ENCODE measurements around the gene ATL2.

Gene ATL2

GRCh38 chr2:38269421-38269820 is 107.7 kb downstream of the ATL2 start:
- no peak for DNase-seq
- TF ChIP-seq EZH2 (IDR thresholded peaks at IDR 0.05; ENCODE audit: borderline replicate concordance, low read depth, low read length, severe bottlenecking) (no peak), CTCF (IDR thresholded peaks at IDR 0.05; ENCODE audit: borderline replicate concordance, extremely low read depth, low read length, poor library complexity, severe bottlenecking) (no peak)
- H3K9ac ChIP-seq (ENCODE audit: low read depth, low read length): no peak overlapping the region

GRCh38 chr2:38268691-38269327 is 108.3 kb downstream of the ATL2 start:
- no peak for ATAC-seq (ENCODE audit: insufficient read depth, low read depth)

More at GRCh38 chr2:38269421-38269820, 107.7 kb downstream of the ATL2 start:
- ATAC-seq (ENCODE audit: insufficient read depth, low read depth): no peak
- Histone ChIP-seq H3K4me2 (ENCODE audit: insufficient read depth, low read length) (no peak overlapping the region), H3K27ac (ENCODE audit: low read length) (no peak overlapping the region), H2AFZ (ENCODE audit: low read depth, low read length) (no peak overlapping the region), H3K79me2 (ENCODE audit: insufficient read depth, low read length) (no peaks in the 10 kb centered on the region), H3K27me3 (ENCODE audit: insufficient read depth, low read length, poor library complexity) (no peaks in the 10 kb centered on the region), H3K9me3 (ENCODE audit: insufficient read depth, low read length, severe bottlenecking) (no peaks in the 10 kb centered on the region), H3K36me3 (ENCODE audit: insufficient read depth, low read length) (no peaks in the 10 kb centered on the region), H4K20me1 (ENCODE audit: insufficient read depth, low read length) (no peaks in the 10 kb centered on the region), H3K4me3 (ENCODE audit: low read depth in 1 of 2, low read length in 2 of 2) (no peak overlapping the region), H3K4me1 (ENCODE audit: insufficient read depth, low read length) (no peaks in the 10 kb centered on the region)

GRCh38 chr2:38268001-38268400 is 109.1 kb downstream of the ATL2 start:
- Histone ChIP-seq H3K27me3 (ENCODE audit: insufficient read depth, low read length, poor library complexity) (no peaks in the 10 kb centered on the region), H4K20me1 (ENCODE audit: insufficient read depth, low read length) (no peaks in the 10 kb centered on the region), H3K4me1 (ENCODE audit: insufficient read depth, low read length) (no peaks in the 10 kb centered on the region), H3K4me2 (ENCODE audit: insufficient read depth, low read length) (no peak overlapping the region), H3K9me3 (ENCODE audit: insufficient read depth, low read length, severe bottlenecking) (no peaks in the 10 kb centered on the region), H3K9ac (ENCODE audit: low read depth, low read length) (no peak overlapping the region), H3K27ac (ENCODE audit: low read length) (no peak overlapping the region), H3K79me2 (ENCODE audit: insufficient read depth, low read length) (no peaks in the 10 kb centered on the region), H3K36me3 (ENCODE audit: insufficient read depth, low read length) (no peaks in the 10 kb centered on the region), H2AFZ (ENCODE audit: low read depth, low read length) (no peak overlapping the region), H3K4me3 (ENCODE audit: low read depth in 1 of 2, low read length in 2 of 2) (no peak overlapping the region)
- ATAC-seq (ENCODE audit: insufficient read depth, low read depth): no peak
- DNase-seq: no peak
- TF ChIP-seq CTCF (IDR thresholded peaks at IDR 0.05; ENCODE audit: borderline replicate concordance, extremely low read depth, low read length, poor library complexity, severe bottlenecking): no peak
- no peak for TF ChIP-seq EZH2 (IDR thresholded peaks at IDR 0.05; ENCODE audit: borderline replicate concordance, low read depth, low read length, severe bottlenecking)

More at GRCh38 chr2:38268691-38269327, 108.3 kb downstream of the ATL2 start:
- Histone ChIP-seq H3K27me3 (ENCODE audit: insufficient read depth, low read length, poor library complexity) (no peaks in the 10 kb centered on the region), H3K79me2 (ENCODE audit: insufficient read depth, low read length) (no peaks in the 10 kb centered on the region), H3K9me3 (ENCODE audit: insufficient read depth, low read length, severe bottlenecking) (no peaks in the 10 kb centered on the region), H4K20me1 (ENCODE audit: insufficient read depth, low read length) (no peaks in the 10 kb centered on the region), H3K4me3 (ENCODE audit: low read depth in 1 of 2, low read length in 2 of 2) (no peak overlapping the region), H3K4me2 (ENCODE audit: insufficient read depth, low read length) (no peak overlapping the region), H3K9ac (ENCODE audit: low read depth, low read length) (no peak overlapping the region), H3K4me1 (ENCODE audit: insufficient read depth, low read length) (no peaks in the 10 kb centered on the region), H3K27ac (ENCODE audit: low read length) (no peak overlapping the region), H3K36me3 (ENCODE audit: insufficient read depth, low read length) (no peaks in the 10 kb centered on the region), H2AFZ (ENCODE audit: low read depth, low read length) (no peak overlapping the region)
- DNase-seq: no peak
- no peak for TF ChIP-seq EZH2 (IDR thresholded peaks at IDR 0.05; ENCODE audit: borderline replicate concordance, low read depth, low read length, severe bottlenecking)
- TF ChIP-seq CTCF (IDR thresholded peaks at IDR 0.05; ENCODE audit: borderline replicate concordance, extremely low read depth, low read length, poor library complexity, severe bottlenecking): no peak

All from DND-41 (cell line).